ENCODE data around the gene ITGB5.

ITGB5 gene

DNA sequence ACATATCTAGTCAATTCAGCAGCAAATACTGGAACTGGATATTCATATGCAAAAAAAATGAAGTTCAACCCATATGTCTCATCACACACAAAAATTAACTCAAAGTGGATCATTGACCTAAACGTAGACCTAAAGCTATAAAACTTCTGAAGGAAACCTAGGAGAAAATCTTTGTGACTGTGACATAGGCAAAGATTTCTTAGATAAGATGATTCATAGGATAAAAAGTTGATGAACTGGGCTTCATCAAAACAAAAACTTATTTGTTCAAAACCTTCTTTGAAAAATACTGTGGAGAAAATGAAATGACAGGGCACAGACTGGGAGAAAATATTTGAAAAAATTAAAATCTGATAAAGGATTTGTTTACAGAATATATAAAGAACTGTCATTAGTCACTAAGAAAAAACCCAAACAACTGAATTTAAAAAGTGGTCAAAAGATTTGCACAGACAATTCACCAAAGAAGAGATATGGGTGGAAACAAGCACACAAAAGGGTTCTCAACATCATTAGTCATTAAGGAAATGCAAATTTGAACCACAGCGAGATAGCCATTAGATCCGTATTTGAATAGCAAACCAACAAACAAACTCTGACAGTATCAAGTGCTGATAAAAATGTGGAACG lies 62.8 kb downstream of the ITGB5 start:
- TF ChIP-seq, protein P1, sequence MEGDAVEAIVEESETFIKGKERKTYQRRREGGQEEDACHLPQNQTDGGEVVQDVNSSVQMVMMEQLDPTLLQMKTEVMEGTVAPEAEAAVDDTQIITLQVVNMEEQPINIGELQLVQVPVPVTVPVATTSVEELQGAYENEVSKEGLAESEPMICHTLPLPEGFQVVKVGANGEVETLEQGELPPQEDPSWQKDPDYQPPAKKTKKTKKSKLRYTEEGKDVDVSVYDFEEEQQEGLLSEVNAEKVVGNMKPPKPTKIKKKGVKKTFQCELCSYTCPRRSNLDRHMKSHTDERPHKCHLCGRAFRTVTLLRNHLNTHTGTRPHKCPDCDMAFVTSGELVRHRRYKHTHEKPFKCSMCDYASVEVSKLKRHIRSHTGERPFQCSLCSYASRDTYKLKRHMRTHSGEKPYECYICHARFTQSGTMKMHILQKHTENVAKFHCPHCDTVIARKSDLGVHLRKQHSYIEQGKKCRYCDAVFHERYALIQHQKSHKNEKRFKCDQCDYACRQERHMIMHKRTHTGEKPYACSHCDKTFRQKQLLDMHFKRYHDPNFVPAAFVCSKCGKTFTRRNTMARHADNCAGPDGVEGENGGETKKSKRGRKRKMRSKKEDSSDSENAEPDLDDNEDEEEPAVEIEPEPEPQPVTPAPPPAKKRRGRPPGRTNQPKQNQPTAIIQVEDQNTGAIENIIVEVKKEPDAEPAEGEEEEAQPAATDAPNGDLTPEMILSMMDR (IDR thresholded peaks at IDR 0.05; ENCODE audit: low read depth, low read length) = no peak
- no peak for TF ChIP-seq EZH2phosphoT487 (IDR thresholded peaks at IDR 0.05; ENCODE audit: low read depth)
- Histone ChIP-seq H3K4me2 (ENCODE audit: low read length) (no peak overlapping the region), H3K9me3 (ENCODE audit: insufficient read depth, low read length) (no peaks in the 10 kb centered on the region), H3K4me3 (ENCODE audit: low read length) (no peak overlapping the region), H4K20me1 (ENCODE audit: insufficient read depth, low read length) (no peaks in the 10 kb centered on the region), H3K79me2 (ENCODE audit: low read length) (no peaks in the 10 kb centered on the region), H2AFZ (ENCODE audit: low read depth, low read length) (no peak overlapping the region), H3K27me3 (ENCODE audit: low read depth, low read length) (peaks cover 19% of the 10 kb centered on the region), H3K9ac (ENCODE audit: low read length) (no peak overlapping the region), H3K4me1 (ENCODE audit: low read length) (peaks cover 9% of the 10 kb centered on the region), H3K36me3 (replicated peaks; ENCODE audit: low read depth, low read length) (no peaks in the 10 kb centered on the region), H3K27ac (ENCODE audit: low read length) (no peak overlapping the region)

DNA sequence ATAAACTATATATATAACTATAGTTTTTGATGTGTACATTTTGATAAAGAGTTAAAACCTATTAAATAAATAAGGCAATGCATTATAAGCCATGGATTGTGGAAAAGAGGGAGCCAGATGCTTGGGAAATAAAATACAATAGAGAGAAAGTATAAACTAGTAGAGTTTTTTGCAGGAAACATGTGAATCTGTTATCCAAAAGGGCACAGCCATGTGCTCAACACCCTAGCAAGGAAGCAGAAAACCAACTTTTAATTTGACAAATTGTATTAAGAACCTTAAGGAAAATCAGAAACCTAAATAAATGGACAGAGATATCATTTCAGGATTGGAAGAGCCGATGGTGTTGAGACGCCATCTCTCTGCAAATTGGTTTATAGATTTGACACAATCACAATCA lies 63.5 kb downstream of the ITGB5 start:
- H3K79me2 ChIP-seq (ENCODE audit: low read length) = no peaks in the 10 kb centered on the region
- no peak overlapping the region for H3K27ac ChIP-seq (ENCODE audit: low read length)
- H2AFZ ChIP-seq (ENCODE audit: low read depth, low read length) = no peak overlapping the region
- no peaks in the 10 kb centered on the region for H4K20me1 ChIP-seq (ENCODE audit: insufficient read depth, low read length)
- no peaks in the 10 kb centered on the region for H3K9me3 ChIP-seq (ENCODE audit: insufficient read depth, low read length)
- peaks cover 3% of the 10 kb centered on the region; the same call in 1 of the 2 replicates for H3K4me1 ChIP-seq (ENCODE audit: low read length)
- no peak overlapping the region for H3K9ac ChIP-seq (ENCODE audit: low read length)
- H3K36me3 ChIP-seq (replicated peaks; ENCODE audit: low read depth, low read length) = no peaks in the 10 kb centered on the region
- no peak overlapping the region for H3K4me3 ChIP-seq (ENCODE audit: low read length)
- peaks cover 26% of the 10 kb centered on the region for H3K27me3 ChIP-seq (ENCODE audit: low read depth, low read length)
- H3K4me2 ChIP-seq (ENCODE audit: low read length) = no peak overlapping the region
- no peak for TF ChIP-seq EZH2phosphoT487 (IDR thresholded peaks at IDR 0.05; ENCODE audit: low read depth)
- TF ChIP-seq, protein P1 (IDR thresholded peaks at IDR 0.05; ENCODE audit: low read depth, low read length) = no peak

DNA sequence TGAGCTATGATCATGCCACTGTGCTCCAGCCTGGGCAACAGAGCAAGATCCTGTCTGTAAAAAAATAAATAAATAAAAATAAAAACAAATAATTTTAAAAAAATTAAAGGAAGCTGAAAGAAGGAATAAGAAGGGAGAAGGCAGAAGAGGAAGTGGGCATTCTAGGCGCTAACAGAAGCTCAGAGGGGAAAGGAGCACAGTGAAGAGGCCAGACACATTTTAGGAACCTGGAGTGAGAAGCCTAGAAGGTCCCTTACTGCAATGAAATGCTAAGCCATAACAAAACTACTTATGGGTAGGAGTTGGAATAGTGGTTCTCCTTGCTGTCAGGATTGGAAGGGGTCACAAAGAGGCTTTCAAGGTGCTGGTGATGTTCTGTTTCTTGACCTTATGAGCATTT lies 64.0 kb downstream of the ITGB5 start:
- Histone ChIP-seq H3K36me3 (replicated peaks; ENCODE audit: low read depth, low read length) (no peaks in the 10 kb centered on the region), H3K4me2 (ENCODE audit: low read length) (no peak overlapping the region), H3K9me3 (ENCODE audit: insufficient read depth, low read length) (no peaks in the 10 kb centered on the region)

DNA sequence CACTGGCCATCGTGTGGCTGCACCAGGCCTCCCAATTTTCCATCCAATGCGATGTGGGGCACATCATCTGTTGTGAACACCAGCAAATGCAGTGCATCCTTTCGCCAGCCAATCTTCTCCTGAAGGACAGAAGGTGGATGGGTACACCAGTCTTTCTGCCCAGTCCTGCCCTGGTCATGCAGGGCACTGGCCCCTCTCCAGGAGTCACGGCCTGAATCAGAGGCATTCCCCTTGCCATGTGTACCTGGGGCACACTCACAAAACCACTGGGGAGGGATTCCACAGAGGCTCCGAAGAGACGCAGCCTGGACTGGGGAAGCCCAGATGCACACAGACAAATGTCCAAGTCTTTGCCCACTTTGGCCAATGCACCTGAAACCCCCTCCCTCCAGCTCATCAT lies 65.8 kb downstream of the ITGB5 start:
- H3K9me3 ChIP-seq (ENCODE audit: insufficient read depth, low read length) = no peaks in the 10 kb centered on the region
- TF ChIP-seq, protein P1 (IDR thresholded peaks at IDR 0.05; ENCODE audit: low read depth, low read length) = no peak
- no peak for TF ChIP-seq EZH2phosphoT487 (IDR thresholded peaks at IDR 0.05; ENCODE audit: low read depth)
- no peak overlapping the region for H2AFZ ChIP-seq (ENCODE audit: low read depth, low read length)
- H3K4me2 ChIP-seq (ENCODE audit: low read length) = no peak overlapping the region
- H3K4me3 ChIP-seq (ENCODE audit: low read length) = no peak overlapping the region
- H3K4me1 ChIP-seq (ENCODE audit: low read length) = no peaks in the 10 kb centered on the region
- H3K9ac ChIP-seq (ENCODE audit: low read length) = no peak overlapping the region
- H4K20me1 ChIP-seq (ENCODE audit: insufficient read depth, low read length) = no peaks in the 10 kb centered on the region
- peaks cover 30% of the 10 kb centered on the region for H3K27me3 ChIP-seq (ENCODE audit: low read depth, low read length)
- H3K27ac ChIP-seq (ENCODE audit: low read length) = no peak overlapping the region
- H3K79me2 ChIP-seq (ENCODE audit: low read length) = no peaks in the 10 kb centered on the region
- H3K36me3 ChIP-seq (replicated peaks; ENCODE audit: low read depth, low read length) = no peaks in the 10 kb centered on the region

More for the DNA sequence above, 64.0 kb downstream of the ITGB5 start:
- Histone ChIP-seq H3K4me1 (ENCODE audit: low read length) (no peaks in the 10 kb centered on the region), H3K4me3 (ENCODE audit: low read length) (no peak overlapping the region), H3K27ac (ENCODE audit: low read length) (no peak overlapping the region), H2AFZ (ENCODE audit: low read depth, low read length) (no peak overlapping the region), H3K79me2 (ENCODE audit: low read length) (no peaks in the 10 kb centered on the region), H3K9ac (ENCODE audit: low read length) (no peak overlapping the region), H3K27me3 (ENCODE audit: low read depth, low read length) (peaks cover 30% of the 10 kb centered on the region), H4K20me1 (ENCODE audit: insufficient read depth, low read length) (no peaks in the 10 kb centered on the region)
- TF ChIP-seq EZH2phosphoT487 (IDR thresholded peaks at IDR 0.05; ENCODE audit: low read depth) = no peak
- TF ChIP-seq, protein P1 (IDR thresholded peaks at IDR 0.05; ENCODE audit: low read depth, low read length) = no peak
